ENCODE results near the gene RACK1. TPM values are rescaled to one million over a fixed set of nuclear protein-coding genes. Genes with fewer than 3 reads are reported as not detected.

RACK1 gene
- total RNA-seq, 1 donor from 2014 or later = 2,870 TPM

DNA sequence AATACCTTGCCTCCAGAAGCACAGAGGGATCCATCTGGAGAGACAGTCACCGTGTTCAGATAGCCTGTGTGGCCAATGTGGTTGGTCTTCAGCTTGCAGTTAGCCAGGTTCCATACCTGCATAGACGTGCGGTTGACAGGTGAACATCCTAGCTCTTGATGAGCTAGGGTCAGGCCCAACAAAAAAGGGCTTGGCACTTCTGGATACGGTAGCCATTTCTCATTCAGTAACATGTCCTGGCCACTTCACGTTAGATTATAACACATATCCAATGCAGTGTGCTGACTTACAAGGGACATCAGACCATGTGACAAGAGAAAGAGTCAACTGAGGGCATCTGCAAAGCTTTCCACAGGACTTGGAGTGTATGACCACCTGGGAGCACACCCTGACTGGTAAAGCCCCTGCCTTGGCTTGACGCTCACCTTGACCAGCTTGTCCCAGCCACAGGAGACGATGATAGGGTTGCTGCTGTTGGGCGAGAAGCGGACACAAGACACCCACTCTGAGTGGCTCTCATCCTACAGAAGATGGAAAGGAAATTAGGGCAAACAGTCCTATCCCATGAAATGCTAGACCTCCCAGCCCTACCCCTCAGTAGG lies 4.5 kb downstream of the RACK1 start:
- no peak for TF ChIP-seq CTCF (IDR thresholded peaks at IDR 0.05)
- no peaks in the 10 kb centered on the region for H3K27me3 ChIP-seq
- no peak overlapping the region for H3K27ac ChIP-seq
- DNase-seq (ENCODE audit: low spot score in 2 of 2) = no peak
- H3K4me3 ChIP-seq = no peak overlapping the region
- peaks cover 14 to 23% of the 10 kb centered on the region in 2 donors for H3K4me1 ChIP-seq
- H3K9me3 ChIP-seq = no peaks in the 10 kb centered on the region
- H3K36me3 ChIP-seq = peaks cover 78 to 80% of the 10 kb centered on the region in 2 donors
- intact Hi-C loops (cut with DNase I) = no loop called here

GRCh38 chr5:181237729-181238385 lies 5.8 kb downstream of the RACK1 start:
- Histone ChIP-seq H3K27me3 (no peaks in the 10 kb centered on the region), H3K27ac (no peak overlapping the region), H3K4me3 (no peak overlapping the region), H3K9me3 (no peaks in the 10 kb centered on the region), H3K4me1 (peaks cover 11 to 23% of the 10 kb centered on the region in 2 donors), H3K36me3 (peaks cover 87 to 91% of the 10 kb centered on the region in 2 donors)
- no peak for TF ChIP-seq CTCF (IDR thresholded peaks at IDR 0.05)
- intact Hi-C loops (cut with DNase I) = no loop called here
- no peak for DNase-seq (ENCODE audit: low spot score in 2 of 2)

DNA sequence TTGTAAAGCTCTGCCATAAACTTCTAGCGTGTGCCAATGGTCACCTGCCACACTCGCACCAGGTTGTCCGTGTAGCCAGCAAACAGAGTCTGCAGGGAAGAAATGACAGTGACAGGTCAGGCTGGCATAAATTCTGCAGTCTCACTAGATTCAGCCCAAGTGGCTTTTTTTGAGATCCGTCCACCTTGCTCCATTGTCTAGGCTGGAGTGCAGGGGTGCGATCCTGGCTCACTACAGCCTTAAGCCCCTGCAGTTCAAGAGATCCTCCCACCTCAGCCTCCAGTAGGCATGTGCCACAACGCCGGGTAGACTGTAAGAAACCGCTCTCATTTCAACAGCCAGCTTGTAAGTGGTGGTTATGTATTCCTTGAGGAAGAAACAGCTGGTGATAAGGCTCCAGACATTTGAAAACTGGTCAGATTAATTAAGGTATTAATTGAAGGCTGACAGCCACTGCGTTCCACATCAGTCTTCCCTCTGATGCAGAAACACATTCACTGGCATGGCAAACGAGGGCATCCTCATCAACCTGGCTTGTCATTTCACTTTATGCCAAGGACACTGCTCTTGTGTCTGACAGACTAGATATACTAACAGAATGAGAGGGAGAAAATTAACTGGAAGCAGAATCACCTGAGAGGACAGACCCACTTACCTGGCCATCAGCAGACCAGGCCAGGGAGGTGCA lies 6.6 kb downstream of the RACK1 start:
- Histone ChIP-seq H3K27me3 (no peaks in the 10 kb centered on the region), H3K4me1 (peaks cover 6 to 16% of the 10 kb centered on the region in 2 donors), H3K9me3 (no peaks in the 10 kb centered on the region), H3K4me3 (no peak overlapping the region), H3K36me3 (peaks cover 89 to 96% of the 10 kb centered on the region in 2 donors), H3K27ac (no peak overlapping the region)
- intact Hi-C loops (cut with DNase I) = no loop called here
- no peak for TF ChIP-seq CTCF (IDR thresholded peaks at IDR 0.05)
- no peak for DNase-seq (ENCODE audit: low spot score in 2 of 2)

DNA sequence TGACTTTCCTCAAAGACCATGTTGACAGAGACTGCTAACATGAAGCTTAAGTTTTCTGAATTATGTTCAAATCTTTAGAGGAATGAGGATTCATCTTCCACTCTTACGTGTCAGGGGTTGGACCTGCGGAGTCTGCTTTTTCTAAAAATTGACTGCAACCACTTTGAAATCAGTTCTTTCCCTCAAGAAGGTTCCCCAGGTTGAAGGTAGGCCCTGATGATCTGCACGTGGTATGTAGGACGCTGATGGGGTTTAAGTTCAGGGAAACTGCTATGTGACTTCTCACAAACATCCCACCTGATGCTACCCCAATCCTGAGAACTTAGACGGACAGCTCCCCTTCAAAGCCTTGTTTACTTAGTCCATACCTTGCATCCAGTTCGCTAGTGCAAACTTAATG lies 7.2 kb downstream of the RACK1 start:
- H3K27me3 ChIP-seq = no peaks in the 10 kb centered on the region
- peaks cover 84 to 89% of the 10 kb centered on the region in 2 donors for H3K36me3 ChIP-seq
- H3K27ac ChIP-seq = no peak overlapping the region
- TF ChIP-seq CTCF (IDR thresholded peaks at IDR 0.05) = no peak
- peaks cover 0 to 10% of the 10 kb centered on the region in 2 donors for H3K4me1 ChIP-seq
- no peaks in the 10 kb centered on the region for H3K9me3 ChIP-seq
- no peak for DNase-seq (ENCODE audit: low spot score in 2 of 2)
- intact Hi-C loops (cut with DNase I) = no loop called here
- no peak overlapping the region for H3K4me3 ChIP-seq

DNA sequence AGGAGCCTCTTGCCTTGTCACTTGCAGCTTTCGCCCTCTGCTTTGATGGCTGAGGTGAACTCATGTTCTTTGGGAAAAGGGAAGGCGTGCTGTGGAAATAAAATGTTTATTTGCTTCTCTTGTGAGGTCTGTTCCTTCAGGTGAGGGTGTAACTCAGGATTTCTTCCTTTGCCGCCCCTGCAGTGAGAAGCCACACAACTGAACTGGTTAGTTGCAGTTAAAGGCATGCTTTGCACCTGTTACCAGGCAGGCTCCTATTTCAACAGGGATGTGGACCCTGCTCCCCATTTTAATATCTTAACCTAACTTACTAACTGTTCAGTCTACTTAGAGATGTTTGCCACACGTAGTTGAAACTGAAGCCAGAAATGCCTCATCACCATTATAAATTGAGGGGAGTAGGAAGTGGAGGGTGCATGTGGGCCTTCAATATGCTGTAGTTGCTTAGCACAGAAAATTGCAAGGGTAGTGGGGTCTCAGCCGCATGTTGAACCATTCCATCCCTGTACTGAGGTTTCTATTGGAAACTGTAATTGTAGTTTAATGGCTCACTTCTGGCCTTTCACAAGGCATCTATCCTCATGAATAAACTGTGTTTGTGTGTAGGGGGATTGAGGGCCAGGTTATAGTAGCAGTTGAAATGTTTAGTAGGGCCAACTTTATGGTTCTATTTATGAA lies 7.9 kb downstream of the RACK1 start:
- Histone ChIP-seq H3K9me3 (no peaks in the 10 kb centered on the region), H3K27me3 (no peaks in the 10 kb centered on the region), H3K4me3 (no peak overlapping the region), H3K27ac (no peak overlapping the region), H3K36me3 (peaks cover 82 to 88% of the 10 kb centered on the region in 2 donors), H3K4me1 (peaks cover 0 to 6% of the 10 kb centered on the region in 2 donors)
- TF ChIP-seq CTCF (IDR thresholded peaks at IDR 0.05) = no peak
- no peak for DNase-seq (ENCODE audit: low spot score in 2 of 2)
- intact Hi-C loops (cut with DNase I) = no loop called here
